H1 (cell line): Measurements from ENCODE around the gene ARID4B. TPM values are rescaled to one million over a fixed set of nuclear protein-coding genes. Genes with fewer than 3 reads are reported as not detected.

ENCODE experiments used
- CTCF ChIA-PET: fragments of 300-600 bp; sonication (Branson Sonifier 250); formaldehyde crosslinking; loops from one replicate; lab custom pipeline; 2021; ENCODE audit not compliant: partially characterized antibody; lab: Charles Lee
- POLR2A ChIA-PET: fragments of 300-600 bp; sonication (Branson Sonifier 250); formaldehyde crosslinking; loops from one replicate; lab custom pipeline; 2021; ENCODE audit warnings: inconsistent platforms; ENCODE audit not compliant: partially characterized antibody; lab: Charles Lee
- DNase-seq, 2 experiments: peaks; one replicate each; pipeline versions ENCODE4 v3.0.0 to v3.0.0-alpha.2; 2010 to 2022; ENCODE audit warnings: low spot score in 2 of 2, low read depth in 1 of 2, mixed read lengths in 1 of 2
- FAIRE-seq: peaks from 2 replicates; lab custom pipeline; 2011; peaks lifted over from hg19 to GRCh38; lab: Jason Lieb, UNC
- H2AFZ ChIP-seq: 2 replicates; pipeline ENCODE4 v1.8.1; 2012; ENCODE audit warnings: low read length, inconsistent platforms
- H2AK5ac ChIP-seq: 2 replicates; pipeline ENCODE4 v1.6.1; 2013; ENCODE audit warnings: low read depth, low read length
- H2BK120ac ChIP-seq: replicated peaks from 2 replicates; pipeline ENCODE3; 2013; ENCODE audit warnings: low read depth, low read length, inconsistent platforms
- H2BK12ac ChIP-seq: 2 replicates; pipeline ENCODE4 v1.6.1; 2013; ENCODE audit warnings: low read depth, low read length
- H2BK15ac ChIP-seq: 2 replicates; pipeline ENCODE4 v1.6.1; 2013; ENCODE audit warnings: low read length
- H2BK20ac ChIP-seq: 2 replicates; pipeline ENCODE4 v1.6.1; 2013; ENCODE audit warnings: low read length
- H2BK5ac ChIP-seq: 2 replicates; pipeline ENCODE4 v1.6.1; 2013; ENCODE audit warnings: low read depth, low read length
- H3K14ac ChIP-seq: 2 replicates; pipeline ENCODE4 v1.6.1; 2013; ENCODE audit warnings: inconsistent platforms; ENCODE audit not compliant: insufficient read length
- H3K18ac ChIP-seq: 2 replicates; pipeline ENCODE4 v1.6.1; 2013; ENCODE audit warnings: low read length; ENCODE audit errors: extremely low read depth
- H3K23ac ChIP-seq: 2 replicates; pipeline ENCODE4 v1.6.1; 2013; ENCODE audit warnings: inconsistent platforms; ENCODE audit not compliant: insufficient read length
- H3K23me2 ChIP-seq: 2 replicates; pipeline ENCODE4 v1.6.1; 2013; ENCODE audit warnings: low read depth, low read length
- H3K27ac ChIP-seq: 2 replicates; pipeline ENCODE4 v1.6.1; 2011; ENCODE audit warnings: low read depth, low read length, inconsistent platforms
- H3K27me3 ChIP-seq, 4 experiments: replicated peaks in 1 of 4; 1 replicate in 1 of 4; 2 replicates in 3 of 4; pipeline versions ENCODE4 v1.6.1 to v1.8.1; 2011 to 2013; ENCODE audit warnings: low read length in 3 of 4, mild to moderate bottlenecking in 3 of 4, inconsistent platforms in 2 of 4, mixed read lengths in 2 of 4, moderate library complexity in 1 of 4; ENCODE audit not compliant: control insufficient read depth in 3 of 4, insufficient read depth in 3 of 4; ENCODE audit errors: extremely low read depth in 1 of 4
- H3K36me3 ChIP-seq, 4 experiments: 2 replicates each; pipeline versions ENCODE4 v1.6.1 to v1.8.1; 2011 to 2013; ENCODE audit warnings: mild to moderate bottlenecking in 4 of 4, low read length in 3 of 4, moderate library complexity in 2 of 4, control low read depth in 1 of 4, inconsistent platforms in 1 of 4; ENCODE audit not compliant: insufficient read depth in 4 of 4, control insufficient read depth in 2 of 4
- H3K4ac ChIP-seq: replicated peaks from 2 replicates; pipeline ENCODE3; 2013; ENCODE audit warnings: low read length, low read depth, mixed read lengths, inconsistent platforms; ENCODE audit not compliant: insufficient read length
- H3K4me1 ChIP-seq, 4 experiments: replicated peaks in 1 of 4; 1 replicate in 1 of 4; 2 replicates in 3 of 4; pipeline versions ENCODE4 v1.6.1 to v1.8.1; 2011 to 2013; ENCODE audit warnings: low read length in 3 of 4, inconsistent platforms in 2 of 4, mixed read lengths in 1 of 4; ENCODE audit not compliant: insufficient read depth in 4 of 4, control insufficient read depth in 3 of 4
- H3K4me2 ChIP-seq, 2 experiments: 2 replicates each; pipeline versions ENCODE4 v1.6.1 to v1.8.1; 2011 to 2013; ENCODE audit warnings: low read depth in 2 of 2, low read length in 2 of 2, control low read depth in 1 of 2, inconsistent platforms in 1 of 2, mild to moderate bottlenecking in 1 of 2; ENCODE audit not compliant: insufficient read depth in 1 of 2
- H3K4me3 ChIP-seq, 4 experiments: fragments of 200-600, 300-600 bp in 1 of 4; sonication (generic), shearing (Covaris generic), sonication (Bioruptor Twin) in 1 of 4; 2 replicates each; pipeline versions ENCODE4 v1.5.1 to v1.8.1; 2011 to 2016; ENCODE audit warnings: low read length in 4 of 4, low read depth in 3 of 4, control low read depth in 2 of 4, inconsistent platforms in 2 of 4, mild to moderate bottlenecking in 2 of 4, mixed read lengths in 1 of 4, moderate library complexity in 1 of 4; ENCODE audit not compliant: insufficient read depth in 2 of 4; ENCODE audit errors: extremely low read depth in 1 of 4
- H3K56ac ChIP-seq: replicated peaks from 2 replicates; pipeline ENCODE3; 2013; ENCODE audit warnings: low read depth, mild to moderate bottlenecking, mixed read lengths, low read length, inconsistent platforms; ENCODE audit not compliant: insufficient read length
- H3K79me1 ChIP-seq: 2 replicates; pipeline ENCODE4 v1.6.1; 2013; ENCODE audit warnings: low read depth, low read length, control low read depth
- H3K79me2 ChIP-seq, 2 experiments: 2 replicates each; pipeline versions ENCODE4 v1.6.1 to v1.8.1; 2012 to 2013; ENCODE audit warnings: low read length in 2 of 2, mild to moderate bottlenecking in 2 of 2, inconsistent platforms in 1 of 2; ENCODE audit not compliant: insufficient read depth in 2 of 2, control insufficient read depth in 1 of 2
- H3K9ac ChIP-seq, 4 experiments: replicated peaks in 1 of 4; 1 replicate in 1 of 4; 2 replicates in 3 of 4; pipeline versions ENCODE4 v1.6.1 to v1.8.1; 2011 to 2013; ENCODE audit warnings: low read depth in 3 of 4, low read length in 3 of 4, control low read depth in 2 of 4, mild to moderate bottlenecking in 2 of 4, moderate library complexity in 2 of 4, inconsistent platforms in 1 of 4; ENCODE audit errors: extremely low read depth in 1 of 4
- H3K9me3 ChIP-seq, 2 experiments: 2 replicates each; pipeline versions ENCODE4 v1.6.1 to v1.8.1; 2012 to 2013; ENCODE audit warnings: mild to moderate bottlenecking in 2 of 2, moderate library complexity in 2 of 2, control low read depth in 1 of 2, inconsistent platforms in 1 of 2, low read depth in 1 of 2, low read length in 1 of 2, mixed read lengths in 1 of 2; ENCODE audit not compliant: insufficient read depth in 2 of 2
- H4K20me1 ChIP-seq, 2 experiments: replicated peaks in 1 of 2; 2 replicates each; pipeline versions ENCODE3 to v1.8.1; 2011 to 2013; ENCODE audit warnings: inconsistent platforms in 2 of 2, low read length in 2 of 2, mild to moderate bottlenecking in 1 of 2; ENCODE audit not compliant: insufficient read depth in 2 of 2, control insufficient read depth in 1 of 2
- H4K5ac ChIP-seq: 2 replicates; pipeline ENCODE4 v1.6.1; 2013; ENCODE audit warnings: low read length, low read depth, mixed read lengths, inconsistent platforms; ENCODE audit not compliant: insufficient read length
- H4K8ac ChIP-seq: 2 replicates; pipeline ENCODE4 v1.8.0; 2013; ENCODE audit warnings: mild to moderate bottlenecking, moderate library complexity, low read length, inconsistent platforms; ENCODE audit not compliant: insufficient read depth; ENCODE audit errors: extremely low read depth
- H4K91ac ChIP-seq: replicated peaks from 2 replicates; pipeline ENCODE3; 2013; ENCODE audit warnings: low read length, mixed read lengths, inconsistent platforms; ENCODE audit not compliant: insufficient read length
- CREB1 ChIP-seq: IDR thresholded peaks from 2 replicates; pipeline ENCODE4 v1.6.1; 2012; ENCODE audit warnings: inconsistent platforms
- E2F6 ChIP-seq: IDR thresholded peaks from 2 replicates; pipeline ENCODE4 v1.6.1; 2012; ENCODE audit warnings: inconsistent platforms
- EZH2 ChIP-seq: fragments of 200-600 bp; sonication (generic); IDR thresholded peaks from 2 replicates; pipeline ENCODE4 v1.7.1; 2012; ENCODE audit warnings: low read depth, mild to moderate bottlenecking, moderate library complexity, low read length, inconsistent platforms; ENCODE audit not compliant: severe bottlenecking
- GABPA ChIP-seq: IDR thresholded peaks from 2 replicates; pipeline ENCODE4 v1.6.1; 2011; ENCODE audit warnings: mild to moderate bottlenecking, low read length, moderate library complexity, borderline replicate concordance; ENCODE audit not compliant: insufficient read depth
- HDAC2 ChIP-seq, 2 experiments: fragments of 300-600 bp in 1 of 2; sonication (generic) in 1 of 2; IDR thresholded peaks; 2 replicates each; pipeline ENCODE4 v1.6.1; 2011 to 2012; ENCODE audit warnings: low read depth in 2 of 2, low read length in 2 of 2, mild to moderate bottlenecking in 2 of 2, moderate library complexity in 2 of 2, borderline replicate concordance in 1 of 2, inconsistent platforms in 1 of 2
- KDM5A ChIP-seq: fragments of 200-600 bp; IDR thresholded peaks from 2 replicates; pipeline ENCODE4 v1.7.1; 2012; ENCODE audit warnings: mild to moderate bottlenecking, low read length, inconsistent platforms, mixed read lengths
- POU5F1 ChIP-seq: IDR thresholded peaks from 2 replicates; pipeline ENCODE4 v1.6.1; 2011; ENCODE audit warnings: low read depth, mild to moderate bottlenecking, low read length, moderate library complexity
- RFX5 ChIP-seq: IDR thresholded peaks from 2 replicates; pipeline ENCODE4 v1.6.1; 2011; ENCODE audit warnings: low read depth, low read length, improper control_type of control experiment, borderline replicate concordance
- RNF2 ChIP-seq: fragments of 200-900, 300-1000 bp; sonication (generic); IDR thresholded peaks from 2 replicates; pipeline ENCODE4 v1.7.1; 2016; ENCODE audit warnings: borderline replicate concordance, low read depth, mild to moderate bottlenecking, antibody characterized with exemption, low read length; ENCODE audit not compliant: poor library complexity, severe bottlenecking; ENCODE audit errors: missing control alignments
- SIRT6 ChIP-seq: IDR thresholded peaks from one replicate; pipeline ENCODE4 v1.7.1; 2012; ENCODE audit warnings: low read length, inconsistent platforms
- TCF12 ChIP-seq: IDR thresholded peaks from 2 replicates; pipeline ENCODE4 v1.6.1; 2011; ENCODE audit warnings: low read depth, mild to moderate bottlenecking, low read length
- WGBS, 2 experiments: shearing (Covaris generic) in 1 of 2; methylation state at CpG; one replicate each; pipeline versions ENCODE4 v1.1.6 to v1.1.7; 2013 to 2015; ENCODE audit warnings: low lambda C conversion rate in 2 of 2, mixed read lengths in 2 of 2, inconsistent platforms in 1 of 2, low coverage in 1 of 2, missing lambda C conversion rate in 1 of 2; ENCODE audit not compliant: insufficient replicate concordance in 2 of 2, insufficient coverage in 1 of 2, insufficient read length in 1 of 2; ENCODE audit errors: extremely low coverage in 1 of 2, missing lambda C conversion rate in 1 of 2; 5-methylcytosine and 5-hydroxymethylcytosine counted together
- polyA plus RNA-seq, 7 experiments: library from polyadenylated mRNA; depleted of rRNA in 3 of 7; stranded (reverse) in 5 of 7; unstranded in 2 of 7; fragments of >200 nt in 5 of 7; fragments of 200-250 nt in 2 of 7; gene quantifications; 1 replicate in 5 of 7; 2 replicates in 1 of 7; 4 replicates in 1 of 7; pipeline versions ENCODE4 v1.2.1 to v1.2.3, GENCODE V29; 2011 to 2013; ENCODE audit warnings: missing spikeins in 2 of 7, mixed read lengths in 2 of 7
- total RNA-seq: library from RNA; stranded (reverse); fragmentation: NEBNext Ultra II Directional; extraction: Animal tissue kit (Norgen Biotek cat#: 25700); gene quantifications from 2 replicates; pipeline ENCODE4 v1.2.1, GENCODE V29; 2021

Gene ARID4B
- total and polyA plus RNA-seq, 2 of the 8 experiments (the other 6 are each of a cell fraction or from before 2014, with no cell fraction given), result 5.1 to 28.8 TPM

- no peak overlapping the region for H3K4ac ChIP-seq
- 0 out of 2 replicates have a peak overlapping the region, but pooled peaks have one; percentile 3 for H3K27ac ChIP-seq
- H3K14ac ChIP-seq, result no peak overlapping the region
- H2BK20ac ChIP-seq, result no peak overlapping the region
- H3K36me3 ChIP-seq, result peaks cover 0 to 9% (median 0%) of the 10 kb centered on the region in 4 experiments; a peak in 3 of 8 replicates
- H3K27me3 ChIP-seq, result no peaks in the 10 kb centered on the region
- no peak overlapping the region for H4K5ac ChIP-seq
- H3K56ac ChIP-seq, result no peak overlapping the region
- H3K4me1 ChIP-seq, result peaks cover 0 to 4% (median 0%) of the 10 kb centered on the region in 4 experiments; a peak in 1 of 7 replicates
- no peak overlapping the region for H3K23ac ChIP-seq
- H2AK5ac ChIP-seq, result no peak overlapping the region
- H3K4me3 ChIP-seq, result no peak overlapping the region
- H2BK120ac ChIP-seq, result no peak overlapping the region
- DNase-seq, result no peak
- H3K18ac ChIP-seq, result no peak overlapping the region
- ChIA-PET POLR2A (interaction anchor here (1.3 kb wide), 1 partner anchor 17 kb away, joined by 3 read pairs; no protein-coding TSS in a partner anchor), CTCF (interaction anchor here (0.8 to 5.5 kb wide), 5 partner anchors 10 to 159 kb away, joined by 3 to 39 read pairs (median 3); partner anchors contain the start of genes ARID4B and GGPS1)
- H2AFZ ChIP-seq, result no peak overlapping the region
- no peak for FAIRE-seq
- 85% methylated on average over 1 of the region's 1 CpG; no CpG with 5 or more reads in 1 of the 2 experiments for whole genome bisulfite sequencing, 2 experiments
- no peak overlapping the region for H2BK5ac ChIP-seq
- no peaks in the 10 kb centered on the region for H3K9me3 ChIP-seq
- no peaks in the 10 kb centered on the region; the same call in 1 of the 2 replicates for H3K79me1 ChIP-seq
- 0 out of 4 replicates have a peak overlapping the region, but pooled peaks of 1 of the 2 experiments have one; percentile 8 for H3K4me2 ChIP-seq
- peaks cover 4 to 71% of the 10 kb centered on the region in 2 experiments; a peak in 3 of 4 replicates for H3K79me2 ChIP-seq
- peaks cover 0 to 4% of the 10 kb centered on the region in 2 experiments for H4K20me1 ChIP-seq
- H3K23me2 ChIP-seq, result no peaks in the 10 kb centered on the region
- H4K91ac ChIP-seq, result no peak overlapping the region
- H3K9ac ChIP-seq, result no peak overlapping the region
- H2BK15ac ChIP-seq, result no peak overlapping the region
- no peak overlapping the region for H4K8ac ChIP-seq
- no peak overlapping the region for H2BK12ac ChIP-seq
- TF ChIP-seq SIRT6, result no peak
- TF ChIP-seq TCF12, result no peak
- no peak for TF ChIP-seq HDAC2 (IDR thresholded peaks at IDR 0.05; ENCODE audit: borderline replicate concordance in 1 of 2, low read depth in 2 of 2, low read length in 2 of 2)
- no peak for TF ChIP-seq E2F6
- TF ChIP-seq CREB1, result no peak
- TF ChIP-seq GABPA, result no peak
- TF ChIP-seq KDM5A, result no peak
- no peak for TF ChIP-seq POU5F1
- no peak for TF ChIP-seq RNF2
- TF ChIP-seq EZH2, result no peak
- no peak for TF ChIP-seq RFX5
Measured at GRCh38 chr1:235259133-235259778, 68.7 kb downstream of the ARID4B start.
